ENCODE measurements around the gene ANKMY1. TPM values are rescaled to one million over a fixed set of nuclear protein-coding genes. Genes with fewer than 3 reads are reported as not detected.

ANKMY1 gene
- total and polyA plus RNA-seq, 2 of the 13 experiments (the other 11 are each of a cell fraction or from before 2014, with no cell fraction given): 11.7 to 18.8 TPM

DNA sequence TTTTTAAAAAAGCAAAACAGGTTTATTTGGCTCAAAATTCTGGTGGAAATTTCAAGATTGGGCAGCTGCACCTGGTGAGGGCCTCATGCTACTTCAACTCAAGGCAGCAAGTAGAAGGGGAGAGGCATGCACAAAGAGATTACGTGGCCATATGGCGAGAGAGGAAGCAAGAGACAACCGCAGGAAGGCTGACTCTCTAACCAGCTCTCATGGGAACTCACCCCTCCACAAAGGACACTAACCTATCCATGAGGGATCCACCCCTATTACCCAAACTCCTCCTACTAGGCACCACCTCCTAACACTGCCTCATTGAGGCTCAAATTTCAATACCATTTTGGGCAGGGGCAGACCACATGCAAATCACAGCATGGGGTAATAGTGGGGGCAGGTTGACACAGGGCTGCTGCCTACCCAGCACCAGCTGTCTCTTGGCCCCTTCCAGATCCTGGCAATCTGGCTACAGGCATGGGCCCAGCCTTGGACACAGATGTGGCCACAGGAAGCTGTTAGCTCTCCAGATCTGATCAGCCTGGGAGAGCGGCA, 26.8 kb upstream of the ANKMY1 start (continued):
- TF ChIP-seq, protein P1, sequence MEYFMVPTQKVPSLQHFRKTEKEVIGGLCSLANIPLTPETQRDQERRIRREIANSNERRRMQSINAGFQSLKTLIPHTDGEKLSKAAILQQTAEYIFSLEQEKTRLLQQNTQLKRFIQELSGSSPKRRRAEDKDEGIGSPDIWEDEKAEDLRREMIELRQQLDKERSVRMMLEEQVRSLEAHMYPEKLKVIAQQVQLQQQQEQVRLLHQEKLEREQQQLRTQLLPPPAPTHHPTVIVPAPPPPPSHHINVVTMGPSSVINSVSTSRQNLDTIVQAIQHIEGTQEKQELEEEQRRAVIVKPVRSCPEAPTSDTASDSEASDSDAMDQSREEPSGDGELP (IDR thresholded peaks at IDR 0.05; ENCODE audit: borderline replicate concordance, low read depth): peak; percentile 49; the same call in 1 of the 2 replicates
- TF ChIP-seq ZNF234 (CRISPR knock-in tag; conservative IDR thresholded peaks at IDR 0.05): no peak
- 0 out of 2 replicates have a peak, but pooled peaks have one; percentile 28 for TF ChIP-seq CEBPB (IDR thresholded peaks at IDR 0.05; ENCODE audit: borderline replicate concordance, low read depth, low read length)
- no peak for TF ChIP-seq ZNF180 (CRISPR knock-in tag; IDR thresholded peaks at IDR 0.05; ENCODE audit: borderline replicate concordance, low read depth)

DNA sequence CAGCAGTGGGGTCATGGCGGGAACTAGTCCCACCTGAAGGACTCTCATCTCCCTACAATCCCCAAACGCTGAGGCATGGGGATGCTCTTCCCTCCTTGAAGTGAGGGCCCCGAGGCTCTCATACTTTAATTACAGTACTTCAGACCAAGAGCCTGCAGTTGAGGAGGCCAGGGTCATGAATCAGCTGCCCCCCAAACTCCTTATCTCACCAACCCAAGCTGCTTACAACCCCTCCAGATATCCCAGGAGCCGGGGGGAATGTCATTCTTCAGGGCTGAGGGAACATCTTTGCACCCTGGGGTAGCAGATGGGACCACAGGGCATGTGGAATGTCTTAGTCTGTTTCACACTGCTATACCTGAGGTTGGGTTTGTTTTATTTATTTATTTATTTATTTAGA, 26.0 kb upstream of the ANKMY1 start:
- H3K4me1 ChIP-seq (ENCODE audit: insufficient read depth, low read length): peaks cover 81% of the 10 kb centered on the region
- DNase-seq (ENCODE audit: low spot score) (no peak), ATAC-seq (no peak), FAIRE-seq (no peak)
- POLR2A ChIA-PET: interaction anchor here (2.5 to 6.0 kb wide), 2 partner anchors 18 kb away, joined by 9 to 149 read pairs; partner anchors contain the start of gene RNPEPL1
- no peak overlapping the region for H2AFZ ChIP-seq (ENCODE audit: low read length)
- no peak overlapping the region for H3K27ac ChIP-seq (ENCODE audit: extremely low read length, insufficient read depth, low read length)
- H3K27me3 ChIP-seq (ENCODE audit: control insufficient read depth in 1 of 2, insufficient read depth in 2 of 2, low read length in 2 of 2): peaks cover 0 to 4% of the 10 kb centered on the region in 2 experiments; a peak in 1 of 5 replicates
- peaks cover 20% of the 10 kb centered on the region; the same call in 1 of the 2 replicates for H4K20me1 ChIP-seq (ENCODE audit: insufficient read depth, low read length)
- 0 out of 2 replicates have a peak overlapping the region, but pooled peaks have one; percentile 7 for H3K9ac ChIP-seq (ENCODE audit: insufficient read depth, low read depth, low read length)
- intact Hi-C loops (cut with micrococcal nuclease; ENCODE audit: unreplicated experiment) (no loop called here), in situ Hi-C loops (cut with HindIII; ENCODE audit: extremely low pct_ligation_motif_present, low pct_unique_long_range_greater_than_20kb) (no loop called here)
- BruUV-seq (replicated peaks): no TSS peak
- peaks cover 0 to 3% of the 10 kb centered on the region in 2 experiments; a peak in 1 of 5 replicates for H3K36me3 ChIP-seq (replicated peaks in 1 of 2; ENCODE audit: control insufficient read depth in 1 of 2, insufficient read depth in 2 of 2, low read length in 2 of 2)
- no peak overlapping the region for H3K4me2 ChIP-seq (ENCODE audit: low read depth, low read length)
- WGBS (ENCODE audit: low lambda C conversion rate): 94% methylated on average over 4 of the region's 4 CpGs
- H3K4me3 ChIP-seq (replicated peaks in 1 of 3; ENCODE audit: insufficient read depth in 1 of 3, low read depth in 2 of 3, low read length in 3 of 3): no peak overlapping the region
- CTCF ChIA-PET (ENCODE audit: low intra/inter-chr PET ratio, low total read pairs): no interaction called here
- peaks cover 70% of the 10 kb centered on the region for H3K79me2 ChIP-seq (ENCODE audit: insufficient read depth, low read length)
- no peaks in the 10 kb centered on the region for H3K9me3 ChIP-seq (ENCODE audit: low read length)
- no peak for TF ChIP-seq ZFAT (CRISPR knock-in tag; conservative IDR thresholded peaks at IDR 0.05)
- TF ChIP-seq MBNL3 (CRISPR knock-in tag; conservative IDR thresholded peaks at IDR 0.05): no peak
- TF ChIP-seq, protein P2, sequence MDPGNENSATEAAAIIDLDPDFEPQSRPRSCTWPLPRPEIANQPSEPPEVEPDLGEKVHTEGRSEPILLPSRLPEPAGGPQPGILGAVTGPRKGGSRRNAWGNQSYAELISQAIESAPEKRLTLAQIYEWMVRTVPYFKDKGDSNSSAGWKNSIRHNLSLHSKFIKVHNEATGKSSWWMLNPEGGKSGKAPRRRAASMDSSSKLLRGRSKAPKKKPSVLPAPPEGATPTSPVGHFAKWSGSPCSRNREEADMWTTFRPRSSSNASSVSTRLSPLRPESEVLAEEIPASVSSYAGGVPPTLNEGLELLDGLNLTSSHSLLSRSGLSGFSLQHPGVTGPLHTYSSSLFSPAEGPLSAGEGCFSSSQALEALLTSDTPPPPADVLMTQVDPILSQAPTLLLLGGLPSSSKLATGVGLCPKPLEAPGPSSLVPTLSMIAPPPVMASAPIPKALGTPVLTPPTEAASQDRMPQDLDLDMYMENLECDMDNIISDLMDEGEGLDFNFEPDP (CRISPR knock-in tag; conservative IDR thresholded peaks at IDR 0.05): no peak
- no peak for TF ChIP-seq ZNF20 (CRISPR knock-in tag; IDR thresholded peaks at IDR 0.05)
- TF ChIP-seq SP4 (CRISPR knock-in tag; IDR thresholded peaks at IDR 0.05): no peak
- TF ChIP-seq, protein P3, sequence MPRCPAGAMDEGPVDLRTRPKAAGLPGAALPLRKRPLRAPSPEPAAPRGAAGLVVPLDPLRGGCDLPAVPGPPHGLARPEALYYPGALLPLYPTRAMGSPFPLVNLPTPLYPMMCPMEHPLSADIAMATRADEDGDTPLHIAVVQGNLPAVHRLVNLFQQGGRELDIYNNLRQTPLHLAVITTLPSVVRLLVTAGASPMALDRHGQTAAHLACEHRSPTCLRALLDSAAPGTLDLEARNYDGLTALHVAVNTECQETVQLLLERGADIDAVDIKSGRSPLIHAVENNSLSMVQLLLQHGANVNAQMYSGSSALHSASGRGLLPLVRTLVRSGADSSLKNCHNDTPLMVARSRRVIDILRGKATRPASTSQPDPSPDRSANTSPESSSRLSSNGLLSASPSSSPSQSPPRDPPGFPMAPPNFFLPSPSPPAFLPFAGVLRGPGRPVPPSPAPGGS (CRISPR knock-in tag; IDR thresholded peaks at IDR 0.05): no peak
- no peak for TF ChIP-seq SP140L (CRISPR knock-in tag; IDR thresholded peaks at IDR 0.05; ENCODE audit: borderline replicate concordance)
- TF ChIP-seq ZNF782 (CRISPR knock-in tag; IDR thresholded peaks at IDR 0.05; ENCODE audit: borderline replicate concordance): no peak
- TF ChIP-seq, protein P4, sequence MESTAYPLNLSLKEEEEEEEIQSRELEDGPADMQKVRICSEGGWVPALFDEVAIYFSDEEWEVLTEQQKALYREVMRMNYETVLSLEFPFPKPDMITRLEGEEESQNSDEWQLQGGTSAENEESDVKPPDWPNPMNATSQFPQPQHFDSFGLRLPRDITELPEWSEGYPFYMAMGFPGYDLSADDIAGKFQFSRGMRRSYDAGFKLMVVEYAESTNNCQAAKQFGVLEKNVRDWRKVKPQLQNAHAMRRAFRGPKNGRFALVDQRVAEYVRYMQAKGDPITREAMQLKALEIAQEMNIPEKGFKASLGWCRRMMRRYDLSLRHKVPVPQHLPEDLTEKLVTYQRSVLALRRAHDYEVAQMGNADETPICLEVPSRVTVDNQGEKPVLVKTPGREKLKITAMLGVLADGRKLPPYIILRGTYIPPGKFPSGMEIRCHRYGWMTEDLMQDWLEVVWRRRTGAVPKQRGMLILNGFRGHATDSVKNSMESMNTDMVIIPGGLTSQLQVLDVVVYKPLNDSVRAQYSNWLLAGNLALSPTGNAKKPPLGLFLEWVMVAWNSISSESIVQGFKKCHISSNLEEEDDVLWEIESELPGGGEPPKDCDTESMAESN (CRISPR knock-in tag; conservative IDR thresholded peaks at IDR 0.05): no peak
- no peak for TF ChIP-seq NR2F2 (IDR thresholded peaks at IDR 0.05; ENCODE audit: borderline replicate concordance, low read depth)

Data from HepG2 (cell line).